Stimulated activated CD8-positive, alpha-beta memory T cell treated with anti-CD3 and anti-CD28 coated beads, Interleukin-12 subunit alpha, Interleukin-12 subunit beta, amount 100 ng/mL, for 24 hours (primary cell): Measurements from ENCODE around the gene HEXA.
A peak's percentile ranks its signal among the peaks of the same experiment; 100 is the strongest.
"Not testable (repeated sequence)": the region's sequence is repeated elsewhere in the genome, so short reads cannot be mapped to it uniquely, and the experiment has no call there.

ENCODE experiments used
- DNase-seq: peaks from one replicate; pipeline ENCODE4 v3.0.0-alpha.2; 2020; ENCODE audit errors: extremely low read depth

Gene HEXA

DNA sequence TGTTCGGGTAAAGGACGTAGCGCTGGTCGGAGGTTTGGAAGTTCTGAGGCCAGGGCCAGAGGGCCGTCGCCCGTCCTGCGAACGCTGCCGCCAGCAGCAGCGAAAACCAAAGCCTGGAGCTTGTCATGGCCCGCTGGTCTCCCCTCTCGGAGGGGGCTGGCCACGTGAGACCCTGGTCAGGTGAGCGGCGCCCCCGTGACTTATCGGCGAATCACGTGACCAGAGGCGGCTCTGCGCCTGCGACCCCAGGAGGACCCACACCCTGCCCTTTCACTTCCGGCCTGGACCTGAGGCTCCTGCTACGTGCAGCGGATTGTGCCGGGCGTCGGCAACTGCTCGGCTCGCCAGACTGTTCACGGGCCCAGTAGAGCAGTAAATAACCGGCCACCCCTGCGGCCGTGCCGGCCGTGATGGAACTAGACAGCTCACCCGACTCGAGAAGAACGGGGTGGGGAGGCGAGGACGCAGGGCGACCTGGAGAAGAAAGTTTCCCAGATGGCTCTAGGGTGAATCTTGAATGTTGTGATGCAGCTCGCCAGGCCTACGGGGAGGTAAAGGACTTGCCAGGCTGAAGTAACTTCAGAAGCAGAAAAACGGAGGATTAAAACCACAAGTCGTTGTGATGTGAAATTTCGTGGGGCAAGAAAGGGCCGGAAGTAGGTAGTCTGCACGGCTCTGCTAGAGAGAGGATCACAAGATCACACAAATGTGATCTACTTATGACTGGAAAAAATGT lies at the start of gene HEXA:
Gene HEXA, minus strand, starts transcription at position 169 of the 736 bp plus-strand sequence. Its CDS starts 42 bp downstream, at position 127.
- DNase-seq = peak; percentile 96

DNA sequence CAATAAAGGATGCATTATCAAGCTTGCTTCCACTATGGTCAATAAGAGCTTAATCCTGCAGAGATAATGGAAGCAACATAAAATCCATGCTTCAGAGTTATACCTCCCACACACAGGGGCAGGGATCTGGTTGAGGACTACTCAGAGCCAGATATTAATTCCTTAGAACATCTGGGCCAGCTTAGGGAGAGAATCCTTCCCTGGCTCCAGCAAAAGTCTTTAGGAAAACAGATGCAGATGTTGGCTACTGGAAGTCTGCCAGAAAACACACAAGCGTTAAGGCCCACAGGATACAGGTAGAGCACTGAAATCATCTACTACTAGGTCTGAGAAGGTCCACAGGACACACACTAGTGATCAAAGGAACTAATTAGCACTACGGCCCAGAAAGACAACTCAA lies 47.4 kb upstream of the HEXA start:
- no peak for DNase-seq

DNA sequence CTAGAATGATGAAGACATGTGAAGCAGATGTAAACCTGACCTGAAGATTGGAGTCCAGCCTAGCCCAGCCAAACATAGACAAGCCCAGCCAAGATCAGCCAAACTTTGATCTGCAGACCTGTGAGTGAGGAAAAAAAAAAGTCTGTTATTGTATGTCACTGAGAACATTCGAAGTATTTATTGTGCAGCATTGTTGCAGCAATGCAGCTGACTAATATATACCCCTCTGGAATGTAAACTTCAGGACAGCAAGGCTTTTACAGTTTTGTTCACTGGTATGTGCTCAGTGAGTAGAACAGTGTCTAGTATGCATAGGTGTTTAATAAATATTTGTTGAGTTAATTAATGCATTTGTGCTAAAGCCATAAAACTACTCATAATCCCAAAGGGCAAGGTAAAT lies 45.7 kb upstream of the HEXA start:
- DNase-seq = no peak

DNA sequence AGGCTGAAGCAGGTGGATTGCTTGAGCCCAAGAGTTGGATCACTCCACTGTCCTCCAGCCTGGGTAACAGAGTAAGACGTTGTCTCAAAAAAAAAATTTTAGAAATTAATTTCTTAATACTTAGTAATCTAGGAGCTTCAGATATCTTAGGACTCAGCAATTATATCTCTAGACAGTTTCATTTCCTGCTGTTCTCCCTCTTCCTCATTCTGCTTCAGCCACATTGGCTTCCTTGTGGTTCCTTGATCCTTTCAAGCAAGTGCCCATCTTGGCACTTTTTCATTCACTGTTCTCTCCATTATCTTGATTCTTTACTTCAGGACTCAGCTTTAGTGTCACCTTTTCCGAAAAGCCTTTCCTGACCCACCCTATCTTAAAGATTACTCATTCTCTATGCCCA lies 44.8 kb upstream of the HEXA start:
- no peak for DNase-seq

DNA sequence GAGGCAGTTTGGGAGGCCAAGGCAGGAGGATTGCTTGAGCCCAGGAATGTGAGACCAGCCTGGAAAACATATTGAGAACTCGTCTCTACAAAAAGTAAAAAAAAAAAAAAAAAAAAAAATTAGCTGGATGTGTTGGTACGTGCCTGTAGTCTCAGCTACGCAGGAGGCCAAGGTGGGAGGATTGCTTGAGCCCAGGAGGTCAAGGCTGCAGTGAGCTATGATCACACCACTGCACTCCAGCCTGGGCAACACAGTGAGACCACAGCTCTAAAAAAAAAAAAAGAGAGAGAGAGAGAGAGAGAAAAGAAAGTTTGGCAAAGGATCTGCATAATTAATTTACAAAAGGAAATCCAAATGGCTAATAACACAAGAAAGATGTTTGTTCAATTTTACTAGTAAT lies 44.0 kb upstream of the HEXA start:
- not testable (repeated sequence) for DNase-seq

DNA sequence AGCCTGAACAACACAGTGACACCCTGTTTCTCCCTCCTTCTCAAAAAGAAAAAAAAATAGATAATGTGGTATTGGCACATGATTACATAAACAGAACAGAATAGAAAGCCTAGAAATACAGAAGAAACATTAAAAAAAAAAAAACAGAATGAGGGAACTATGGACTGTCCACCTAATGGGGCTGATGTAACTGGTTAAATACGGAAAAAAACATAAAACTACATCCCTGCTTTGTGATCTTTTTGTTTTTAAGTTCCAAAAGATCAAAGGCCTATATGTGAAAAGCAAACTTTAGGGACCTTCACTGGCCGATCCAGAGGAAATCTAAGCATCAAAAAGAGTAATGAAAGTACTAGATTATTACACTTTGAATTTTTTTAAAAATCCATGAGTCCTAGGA lies 39.5 kb upstream of the HEXA start:
- no peak for DNase-seq

DNA sequence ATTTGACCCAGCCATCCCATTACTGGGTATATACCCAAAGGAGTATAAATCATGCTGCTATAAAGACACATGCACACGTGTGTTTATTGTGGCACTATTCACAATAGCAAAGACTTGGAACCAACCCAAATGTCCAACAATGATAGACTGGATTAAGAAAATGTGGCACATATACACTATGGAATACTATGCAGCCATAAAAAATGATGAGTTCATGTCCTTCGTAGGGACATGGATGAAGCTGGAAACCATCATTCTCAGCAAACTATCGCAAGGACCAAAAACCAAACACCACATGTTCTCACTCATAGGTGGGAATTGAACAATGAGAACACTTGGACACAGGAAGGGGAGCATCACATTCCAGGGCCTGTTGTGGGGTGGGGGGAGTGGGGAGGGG lies 37.5 kb upstream of the HEXA start:
- DNase-seq = not testable (repeated sequence)

DNA sequence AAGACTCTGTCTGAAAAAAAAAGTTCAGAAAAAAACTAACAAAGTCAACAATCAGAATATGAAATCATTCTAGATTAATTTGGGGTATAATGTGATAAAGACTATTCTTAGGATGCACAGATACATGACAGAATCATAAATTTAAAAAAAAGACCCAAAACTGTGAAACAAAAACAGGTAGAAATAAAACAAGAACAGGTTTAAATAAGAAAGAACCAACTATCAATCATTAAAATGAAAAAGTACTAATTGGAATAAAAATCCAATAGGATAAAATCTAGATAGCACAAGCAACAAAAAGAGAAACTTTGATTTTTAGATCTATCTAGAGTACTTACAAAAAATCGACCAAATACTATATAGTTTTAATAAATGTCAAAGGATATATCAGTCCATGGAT lies 35.7 kb upstream of the HEXA start:
- DNase-seq = no peak

DNA sequence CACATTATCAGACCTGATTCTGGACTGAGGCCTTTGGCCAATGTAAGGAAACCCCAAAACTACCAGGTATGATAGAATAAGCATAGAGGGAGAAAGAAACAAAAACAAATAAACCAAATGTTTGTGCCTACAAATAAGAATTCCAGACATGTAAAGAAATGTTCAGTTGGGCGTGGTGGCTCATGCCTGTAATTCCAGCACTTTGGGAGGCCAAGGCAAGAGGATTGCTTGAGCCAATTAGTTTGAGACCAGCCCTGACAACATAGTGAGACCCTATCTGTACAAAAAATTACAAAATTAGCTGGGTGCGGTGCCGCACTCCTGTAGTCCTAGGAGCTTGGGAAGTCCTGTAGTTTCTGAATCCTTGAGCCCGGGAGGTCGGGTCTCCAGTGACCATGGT lies 35.3 kb upstream of the HEXA start:
- DNase-seq = no peak

DNA sequence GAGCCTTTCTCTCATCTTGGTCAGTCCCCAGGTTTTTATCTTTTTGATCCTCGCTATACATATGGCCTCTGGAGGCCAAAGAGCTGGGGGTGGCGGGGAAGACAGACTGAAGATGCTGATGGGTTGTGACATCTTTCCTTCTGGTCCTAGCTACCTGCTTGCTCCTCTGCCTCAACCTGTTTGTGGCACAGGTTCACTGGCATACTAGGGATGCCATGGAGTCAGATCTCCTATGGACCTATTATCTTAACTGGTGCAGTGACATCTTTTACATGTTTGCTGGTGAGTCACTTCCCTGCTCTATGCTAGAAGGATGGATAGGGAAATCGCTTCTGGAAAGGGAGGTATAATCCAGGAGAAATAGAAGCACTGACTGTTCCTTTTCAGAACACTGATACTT lies 31.1 kb upstream of the HEXA start:
- DNase-seq = no peak

DNA sequence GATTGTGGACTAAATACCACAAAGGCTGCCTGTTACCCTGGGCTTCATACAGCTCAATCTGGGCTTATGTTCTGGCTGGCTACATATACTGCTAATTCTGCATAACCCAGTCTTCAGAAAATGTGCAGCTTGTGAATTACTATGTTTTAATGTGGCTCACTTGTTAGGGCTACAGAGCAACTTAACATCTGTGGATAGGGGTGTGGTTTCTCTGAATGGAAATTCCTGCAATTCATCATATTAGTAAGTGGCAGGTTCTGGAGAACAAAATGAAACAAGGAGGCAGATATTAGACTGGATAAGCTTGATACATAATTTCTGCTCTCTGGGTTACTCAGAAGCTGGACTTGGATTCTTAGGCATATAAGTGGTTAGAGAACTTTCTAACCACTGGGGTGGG lies 29.0 kb upstream of the HEXA start:
- no peak for DNase-seq

DNA sequence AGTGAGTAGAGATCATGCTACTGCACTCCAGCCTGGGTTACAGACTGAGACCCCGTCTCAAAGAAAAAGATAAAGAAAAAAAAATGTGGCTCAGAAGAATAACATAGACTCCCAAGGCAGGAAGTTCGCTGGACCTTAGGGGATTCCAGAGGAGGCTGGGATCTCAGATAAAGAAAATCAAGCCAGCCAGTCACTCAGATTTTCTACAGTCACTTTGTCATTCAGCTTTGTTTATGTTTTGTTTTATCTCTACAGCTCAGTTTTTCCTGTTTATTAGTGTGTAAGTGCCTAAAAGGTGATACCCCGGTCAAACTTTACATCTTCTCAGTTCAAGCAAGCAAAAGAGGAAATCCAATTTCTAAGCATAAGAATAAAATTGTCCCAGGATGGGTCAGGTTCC lies 28.5 kb upstream of the HEXA start:
- DNase-seq = no peak

DNA sequence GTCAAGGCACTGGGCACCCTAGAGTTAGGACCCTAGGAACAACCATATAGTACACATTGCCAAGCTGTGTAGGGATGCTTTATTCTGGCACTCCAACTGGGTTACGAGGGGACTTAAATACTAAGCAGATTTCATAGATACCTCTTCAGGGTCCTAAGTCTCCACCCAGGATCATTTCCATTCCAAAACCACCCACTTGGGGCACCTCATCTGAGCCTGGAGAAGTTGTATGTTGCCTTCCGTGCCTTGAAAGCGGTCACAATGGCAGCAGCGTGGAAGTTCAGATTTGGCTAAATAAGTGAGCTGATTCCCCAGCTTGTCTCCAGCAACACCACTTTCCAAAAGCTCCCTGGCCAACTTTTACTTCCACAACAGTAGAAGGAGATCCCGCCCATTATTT lies 26.9 kb upstream of the HEXA start:
- no peak for DNase-seq

DNA sequence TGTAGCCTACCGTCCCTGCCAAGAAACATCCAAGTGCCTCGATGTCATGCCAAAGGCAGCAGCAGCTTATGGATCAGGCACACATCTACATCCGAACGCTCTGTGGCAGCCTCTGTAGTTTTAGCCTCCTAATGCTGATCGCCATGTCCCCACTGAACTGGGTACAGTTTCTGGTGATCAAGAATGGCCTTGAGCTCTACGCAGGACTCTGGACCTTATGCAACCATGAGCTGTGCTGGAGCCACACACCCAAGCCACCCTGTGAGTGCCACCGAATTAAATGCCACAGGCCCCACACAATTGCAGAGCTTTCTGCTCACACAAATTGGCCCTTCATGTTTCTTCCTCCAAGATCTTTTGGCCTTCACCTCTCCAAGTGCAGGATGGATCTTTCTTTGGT lies 22.8 kb upstream of the HEXA start:
- DNase-seq = no peak

DNA sequence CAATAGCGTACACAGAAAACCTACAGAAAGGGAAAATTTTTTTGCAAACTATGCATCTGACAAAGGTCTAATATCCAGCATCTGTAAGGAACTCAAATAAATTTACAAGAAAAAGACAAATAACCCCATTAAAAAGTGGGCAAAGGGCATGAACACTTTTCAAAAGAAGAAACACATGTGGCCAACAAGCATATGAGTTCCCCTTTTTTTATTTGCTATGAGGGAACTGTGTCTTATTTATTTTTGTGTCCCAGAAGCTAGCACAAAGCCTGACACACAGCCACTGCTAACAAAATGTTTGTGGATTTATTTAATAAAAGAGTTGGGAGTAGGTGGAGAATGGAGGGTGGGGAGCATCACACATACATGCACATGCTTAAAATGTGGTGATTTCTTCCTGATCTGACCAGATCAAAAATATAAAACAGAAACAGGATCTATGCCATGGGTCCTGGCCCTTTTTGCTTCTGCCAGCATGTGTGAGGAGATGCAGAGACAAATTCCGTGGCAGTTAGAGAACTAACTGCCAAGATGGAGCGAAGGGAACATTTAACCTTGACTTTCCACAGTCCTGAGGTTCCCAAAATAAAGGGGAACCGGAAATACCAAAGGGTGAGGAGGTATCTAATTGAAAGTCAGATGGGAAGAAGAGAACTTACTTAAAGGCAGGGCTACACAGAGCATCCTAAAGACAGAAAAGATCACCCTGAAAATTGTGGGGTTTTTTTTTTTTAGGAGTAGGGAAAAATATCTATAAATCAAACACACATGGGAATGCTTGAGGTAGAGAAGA lies 22.2 kb upstream of the HEXA start, which contains the start of gene TMEM202:
Gene TMEM202, plus strand, starts transcription at position 510 of the 793 bp plus-strand sequence. Its CDS starts 22 bp downstream, at position 532.
- DNase-seq = no peak

DNA sequence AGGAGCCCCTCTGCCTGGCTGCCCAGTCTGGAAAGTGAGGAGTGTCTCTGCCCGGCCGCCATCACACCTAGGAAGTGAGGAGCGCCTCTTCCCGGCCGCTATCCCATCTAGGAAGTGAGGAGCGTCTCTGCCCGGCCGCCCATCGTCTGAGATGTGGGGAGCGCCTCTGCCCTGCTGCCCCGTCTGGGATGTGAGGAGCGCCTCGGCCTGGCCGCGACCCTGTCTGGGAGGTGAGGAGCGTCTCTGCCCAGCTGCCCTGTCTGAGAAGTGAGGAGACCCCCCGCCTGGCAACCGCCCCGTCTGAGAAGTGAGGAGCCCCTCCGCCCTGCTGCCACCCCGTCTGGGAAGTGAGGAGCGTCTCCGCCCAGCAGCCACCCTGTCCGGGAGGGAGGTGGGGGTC lies 20.5 kb upstream of the HEXA start:
- not testable (repeated sequence) for DNase-seq

DNA sequence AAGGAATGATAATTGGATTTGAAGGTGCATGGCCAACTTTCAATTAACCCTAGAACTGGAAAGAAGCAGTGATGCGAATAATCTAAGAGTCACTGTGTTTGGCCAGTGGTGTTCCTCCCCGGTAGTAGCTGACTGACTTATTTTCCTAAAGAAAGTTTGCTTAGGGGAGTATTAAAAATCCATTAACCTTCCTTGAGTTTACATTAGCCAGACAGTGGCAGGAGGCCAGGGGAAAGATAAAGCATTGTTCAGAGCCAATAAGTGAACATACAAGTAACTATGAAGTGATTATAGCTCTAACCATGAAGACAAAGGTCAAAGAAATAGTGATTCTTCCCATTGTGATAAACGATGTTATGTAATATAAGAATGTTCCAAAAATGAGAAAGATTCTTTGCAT lies 13.4 kb upstream of the HEXA start:
- no peak for DNase-seq

DNA sequence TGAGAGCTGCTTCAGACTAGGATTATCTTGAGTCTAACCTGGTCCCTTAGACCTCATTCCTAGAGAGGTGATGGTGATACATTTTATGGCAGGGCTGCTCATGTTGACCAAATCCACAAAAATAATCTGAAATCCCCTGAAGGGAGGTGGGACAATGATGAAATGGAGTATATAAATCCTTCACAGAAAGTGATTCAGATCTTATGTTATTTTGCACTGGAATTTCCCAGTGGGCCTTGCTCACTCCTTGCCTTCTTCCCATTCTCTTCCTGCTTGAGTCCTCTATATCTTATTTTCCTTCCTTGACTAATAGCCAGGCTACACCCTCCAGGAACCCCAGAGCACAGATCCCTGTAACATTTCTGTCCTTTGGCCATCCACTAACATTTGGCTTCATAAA lies 11.9 kb upstream of the HEXA start:
- no peak for DNase-seq

DNA sequence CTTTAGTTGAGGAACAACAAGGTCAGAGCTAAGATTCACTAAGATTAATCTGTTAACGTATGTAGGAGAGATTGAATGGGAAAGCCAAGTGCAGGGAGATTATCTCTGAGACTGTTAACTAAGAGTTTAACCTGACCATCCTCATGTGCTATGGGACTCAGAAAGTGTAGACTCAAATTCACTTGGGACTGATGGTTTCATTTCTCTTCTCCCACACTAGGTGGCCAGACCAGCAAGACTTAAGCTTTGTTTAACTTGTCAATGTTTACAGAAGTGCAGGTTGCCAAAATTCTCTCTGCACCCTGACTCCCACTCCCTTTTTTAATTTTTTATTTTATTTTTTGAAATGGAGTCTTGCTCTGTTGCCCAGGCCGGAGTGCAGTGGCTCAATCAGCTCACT lies 6.3 kb upstream of the HEXA start:
- DNase-seq = no peak

DNA sequence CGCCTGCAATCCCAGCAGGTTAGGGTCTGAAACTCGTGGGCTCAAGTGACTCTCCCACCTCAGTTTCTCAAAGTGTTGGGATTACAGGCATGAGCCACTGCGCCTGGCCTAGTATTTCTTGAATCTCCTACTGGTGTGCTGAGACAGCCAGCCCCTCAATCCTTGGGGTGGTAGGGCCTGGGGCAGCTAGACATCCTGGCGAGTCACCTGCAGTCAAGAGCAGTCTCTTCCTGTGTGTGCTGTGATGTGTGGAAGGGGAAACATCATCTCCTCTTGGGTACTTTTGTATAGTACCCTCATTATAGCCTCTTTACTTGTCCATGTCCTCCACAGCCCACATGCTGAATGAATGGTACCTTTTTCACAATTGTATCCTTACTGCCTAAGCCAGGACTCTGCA lies 4.9 kb upstream of the HEXA start:
- no peak for DNase-seq

DNA sequence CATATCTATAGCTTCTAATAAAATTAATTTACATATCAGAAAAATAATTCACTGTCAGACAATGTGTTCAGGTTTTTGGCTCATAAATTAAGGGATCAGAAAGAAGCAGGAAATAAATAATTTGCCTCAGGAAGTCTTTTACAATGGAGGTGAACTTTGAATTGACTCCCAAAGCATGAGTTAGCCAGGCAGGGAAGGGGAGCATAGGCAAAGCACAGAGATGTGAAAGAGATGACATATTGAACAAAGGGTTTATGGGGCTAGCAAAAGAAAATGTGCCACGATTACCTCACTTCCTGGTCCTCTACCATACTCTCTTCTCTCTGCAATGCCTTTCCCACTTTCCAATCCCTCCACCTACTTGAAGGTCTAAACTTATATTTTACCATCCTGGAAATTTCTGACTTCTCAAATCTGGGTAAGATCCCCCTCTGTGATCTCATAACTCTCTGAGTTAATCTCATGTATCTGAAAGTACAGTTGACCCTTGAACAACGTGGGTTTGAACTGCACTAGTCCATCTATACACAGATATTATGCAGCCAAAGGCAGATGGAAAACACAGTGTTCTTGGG lies 4.1 kb upstream of the HEXA start:
- no peak for DNase-seq

DNA sequence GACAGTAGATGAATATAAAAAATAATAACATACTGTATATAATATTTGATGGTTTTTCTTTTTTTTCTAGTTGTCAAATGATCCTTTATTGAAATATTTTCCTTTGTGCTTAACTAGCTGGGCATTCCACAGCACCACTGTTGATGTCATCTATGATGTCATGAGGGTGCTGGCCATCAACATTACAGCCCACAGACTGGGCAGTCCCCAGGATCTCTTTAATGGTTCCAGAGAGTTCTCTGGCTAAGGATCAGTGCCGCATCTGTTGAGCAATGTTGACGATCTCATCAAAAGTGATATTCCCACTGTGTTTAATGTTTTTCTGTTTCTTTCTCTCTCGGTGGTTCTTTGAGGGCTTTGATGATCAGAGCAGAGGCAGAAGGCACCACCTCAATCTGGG lies 3.3 kb upstream of the HEXA start:
- DNase-seq = not testable (repeated sequence)

DNA sequence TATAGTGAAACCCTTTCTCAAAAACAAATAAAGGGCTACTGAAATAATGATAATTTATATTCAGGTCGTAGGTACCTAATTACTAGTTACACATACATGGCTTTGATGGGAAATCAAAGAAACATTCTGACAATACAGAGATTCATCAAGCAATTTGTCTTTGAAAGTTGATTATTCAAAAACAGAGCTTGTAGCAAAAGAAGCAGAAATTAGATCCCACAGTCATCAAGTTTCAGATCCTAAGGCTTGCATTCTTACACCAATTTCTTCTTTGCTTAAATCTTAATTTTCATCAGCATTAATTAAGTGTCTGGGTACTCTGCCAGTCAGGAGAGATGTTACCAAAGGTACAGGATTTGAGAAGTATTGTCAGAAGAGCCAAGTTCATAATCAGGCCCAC lies 1.5 kb upstream of the HEXA start:
- DNase-seq = no peak
